HepG2 (cell line): ENCODE measurements around the gene MTA2. TPM values are rescaled to one million over a fixed set of nuclear protein-coding genes. Genes with fewer than 3 reads are reported as not detected.

Experiments used
- ATF7 ChIP-seq, 2 experiments: fragments of 450-650 bp in 1 of 2; sonication (generic) in 1 of 2; formaldehyde crosslinking in 1 of 2; IDR thresholded peaks; 2 replicates each; pipeline versions ENCODE4 v1.4.0 to v1.6.1; 2016 to 2020; ENCODE audit warnings: antibody characterized with exemption in 1 of 2, mild to moderate bottlenecking in 1 of 2, missing genetic modification reagents in 1 of 2
- BHLHE40 ChIP-seq: IDR thresholded peaks from 2 replicates; pipeline ENCODE4 v1.6.1; 2011; ENCODE audit warnings: low read length, improper control_type of control experiment
- BRD4 ChIP-seq: sonication (generic); formaldehyde crosslinking; IDR thresholded peaks from 2 replicates; pipeline ENCODE4 v1.4.0; 2020; ENCODE audit warnings: missing genetic modification reagents
- KDM6A ChIP-seq: IDR thresholded peaks from 2 replicates; pipeline ENCODE4 v1.6.1; 2016; ENCODE audit warnings: low read depth
- KLF13 ChIP-seq: sonication (generic); formaldehyde crosslinking; IDR thresholded peaks from 2 replicates; pipeline ENCODE4 v1.4.0; 2020; ENCODE audit warnings: mild to moderate bottlenecking, missing genetic modification reagents
- MBD4 ChIP-seq: IDR thresholded peaks from 2 replicates; pipeline ENCODE4 v1.6.1; 2012; ENCODE audit warnings: low read length, inconsistent platforms, borderline replicate concordance
- MXI1 ChIP-seq: IDR thresholded peaks from 3 replicates; pipeline ENCODE4 v1.6.1; 2012; ENCODE audit warnings: low read depth, low read length, inconsistent platforms, borderline replicate concordance
- POLR2AphosphoS5 ChIP-seq: IDR thresholded peaks from 2 replicates; pipeline ENCODE4 v1.6.1; 2012; ENCODE audit warnings: low read depth, low read length
- PRPF4 ChIP-seq: fragments of 200-400 bp; formaldehyde crosslinking; IDR thresholded peaks from 2 replicates; pipeline ENCODE4 v1.6.1; 2016; ENCODE audit warnings: low read length, low read depth; ENCODE audit not compliant: poor library complexity, severe bottlenecking
- RFX1 ChIP-seq: fragments of 450-650 bp; IDR thresholded peaks from 2 replicates; pipeline ENCODE4 v1.6.1; 2017
- SMARCC2 ChIP-seq: fragments of 450-650 bp; IDR thresholded peaks from 2 replicates; pipeline ENCODE4 v1.6.1; 2017; ENCODE audit warnings: antibody characterized with exemption, mild to moderate bottlenecking
- SOX6 ChIP-seq, 2 experiments: fragments of 450-650 bp in 1 of 2; sonication (generic) in 1 of 2; formaldehyde crosslinking in 1 of 2; IDR thresholded peaks; 2 replicates each; pipeline versions ENCODE4 v1.4.0 to v1.6.1; 2017 to 2020; ENCODE audit warnings: antibody characterized with exemption in 1 of 2, mild to moderate bottlenecking in 1 of 2, missing genetic modification reagents in 1 of 2
- TBP ChIP-seq: sonication (generic); formaldehyde crosslinking; IDR thresholded peaks from 2 replicates; pipeline ENCODE4 v1.5.0; 2020; ENCODE audit warnings: missing genetic modification reagents
- ZNF558 ChIP-seq: sonication (generic); formaldehyde crosslinking; IDR thresholded peaks from 2 replicates; pipeline ENCODE4 v1.9.0; 2022; ENCODE audit warnings: mild to moderate bottlenecking, missing genetic modification reagents, borderline replicate concordance
- ZNF569 ChIP-seq: sonication (generic); formaldehyde crosslinking; IDR thresholded peaks from 2 replicates; pipeline ENCODE4 v1.5.0; 2020; ENCODE audit warnings: mild to moderate bottlenecking, missing genetic modification reagents, moderate library complexity, borderline replicate concordance
- ZNF605 ChIP-seq: sonication (generic); formaldehyde crosslinking; IDR thresholded peaks from 2 replicates; pipeline ENCODE4 v1.8.0; 2022; ENCODE audit warnings: mild to moderate bottlenecking, missing genetic modification reagents
- ZNF782 ChIP-seq: sonication (generic); formaldehyde crosslinking; IDR thresholded peaks from 2 replicates; pipeline ENCODE4 v1.4.0; 2020; ENCODE audit warnings: missing genetic modification reagents, mild to moderate bottlenecking, borderline replicate concordance
- polyA plus RNA-seq, 8 experiments: library from polyadenylated mRNA; depleted of rRNA in 3 of 8; stranded (reverse) in 7 of 8; unstranded in 1 of 8; fragments of >200 nt; fragmentation: Illumina TruSeq in 4 of 8; extraction: Trizol in 4 of 8; gene quantifications; 2 replicates each; pipeline versions ENCODE4 v1.2.1 to v1.2.3, GENCODE V29; 2011 to 2016; ENCODE audit warnings: low read depth in 4 of 8, missing spikeins in 1 of 8, mixed read lengths in 1 of 8; ENCODE audit not compliant: insufficient read depth in 1 of 8
- total RNA-seq, 5 experiments: library from RNA; depleted of rRNA; stranded (reverse); fragments of >200 nt; fragmentation: Illumina TruSeq; extraction: Trizol; gene quantifications; 2 replicates each; pipeline ENCODE4 v1.2.3, GENCODE V29; 2016; ENCODE audit warnings: low read depth in 1 of 5
- TF ChIP-seq, protein P1 (sequence below): sonication (generic); formaldehyde crosslinking; IDR thresholded peaks from 2 replicates; pipeline ENCODE4 v1.4.0; 2020; ENCODE audit warnings: missing genetic modification reagents
- TF ChIP-seq, protein P2 (sequence below), 2 experiments: sonication (generic) in 1 of 2; formaldehyde crosslinking in 1 of 2; IDR thresholded peaks; 2 replicates each; pipeline versions ENCODE4 v1.4.0 to v1.6.1; 2018 to 2020; ENCODE audit warnings: missing genetic modification reagents in 2 of 2, borderline replicate concordance in 1 of 2, low read depth in 1 of 2, mild to moderate bottlenecking in 1 of 2, missing biosample characterization in 1 of 2
- TF ChIP-seq, protein P3 (sequence below): IDR thresholded peaks from 2 replicates; pipeline ENCODE4 v1.6.1; 2018; ENCODE audit warnings: missing genetic modification reagents
- TF ChIP-seq, protein P4 (sequence below): sonication (generic); formaldehyde crosslinking; IDR thresholded peaks from 2 replicates; pipeline ENCODE4 v1.5.1; 2020; ENCODE audit warnings: mild to moderate bottlenecking, moderate library complexity, missing genetic modification reagents
- TF ChIP-seq, protein P5 (sequence below): sonication (generic); formaldehyde crosslinking; IDR thresholded peaks from 2 replicates; pipeline ENCODE4 v1.5.0; 2020; ENCODE audit warnings: mild to moderate bottlenecking, missing genetic modification reagents

MTA2 gene
- total and polyA plus RNA-seq, 2 of the 13 experiments (the other 11 are each of a cell fraction or from before 2014, with no cell fraction given) = 14.0 to 70.0 TPM

DNA sequence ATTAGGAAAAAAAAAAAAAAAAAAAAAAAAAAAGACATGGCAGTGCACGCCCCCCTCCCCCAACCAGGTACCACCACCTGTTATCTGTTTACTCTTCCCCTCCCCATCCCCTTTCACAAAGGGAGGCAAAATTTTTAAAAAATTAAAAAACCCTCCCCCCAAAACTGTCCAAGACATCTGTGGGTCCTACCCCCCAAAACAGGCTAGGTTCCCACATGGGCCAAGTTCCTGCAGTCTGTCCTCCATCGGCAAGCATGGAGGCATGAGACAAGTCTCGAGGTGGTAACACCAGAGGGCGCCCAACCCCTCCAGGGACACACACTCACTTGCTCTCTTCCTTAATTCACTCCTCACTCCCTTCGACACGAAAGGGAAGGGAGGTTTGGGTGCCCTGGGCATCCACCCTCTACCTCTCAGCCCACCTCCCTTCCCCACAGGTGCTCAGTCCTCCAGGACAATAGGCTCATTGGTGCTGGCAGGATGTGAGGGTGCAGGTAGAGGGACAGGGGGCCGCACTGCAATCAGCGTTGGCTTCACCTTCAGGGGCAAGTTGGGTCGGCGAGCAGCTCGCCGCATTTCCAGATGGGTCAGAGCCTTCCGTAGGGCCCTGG, 8.1 kb downstream of the MTA2 start (continued):
- TF ChIP-seq, protein P1, sequence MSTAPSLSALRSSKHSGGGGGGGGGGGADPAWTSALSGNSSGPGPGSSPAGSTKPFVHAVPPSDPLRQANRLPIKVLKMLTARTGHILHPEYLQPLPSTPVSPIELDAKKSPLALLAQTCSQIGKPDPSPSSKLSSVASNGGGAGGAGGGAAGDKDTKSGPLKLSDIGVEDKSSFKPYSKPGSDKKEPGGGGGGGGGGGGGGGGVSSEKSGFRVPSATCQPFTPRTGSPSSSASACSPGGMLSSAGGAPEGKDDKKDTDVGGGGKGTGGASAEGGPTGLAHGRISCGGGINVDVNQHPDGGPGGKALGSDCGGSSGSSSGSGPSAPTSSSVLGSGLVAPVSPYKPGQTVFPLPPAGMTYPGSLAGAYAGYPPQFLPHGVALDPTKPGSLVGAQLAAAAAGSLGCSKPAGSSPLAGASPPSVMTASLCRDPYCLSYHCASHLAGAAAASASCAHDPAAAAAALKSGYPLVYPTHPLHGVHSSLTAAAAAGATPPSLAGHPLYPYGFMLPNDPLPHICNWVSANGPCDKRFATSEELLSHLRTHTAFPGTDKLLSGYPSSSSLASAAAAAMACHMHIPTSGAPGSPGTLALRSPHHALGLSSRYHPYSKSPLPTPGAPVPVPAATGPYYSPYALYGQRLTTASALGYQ (CRISPR knock-in tag) = no peak
- TF ChIP-seq ZNF782 (CRISPR knock-in tag) (no peak), SOX6 (IDR thresholded peaks at IDR 0.05) (no peak), SOX6 (CRISPR knock-in tag; IDR thresholded peaks at IDR 0.05) (no peak), SMARCC2 (no peak), TBP (no peak), KLF13 (CRISPR knock-in tag) (no peak), ZNF558 (no peak), MBD4 (no peak), ATF7 (IDR thresholded peaks at IDR 0.05) (no peak), ATF7 (CRISPR knock-in tag; IDR thresholded peaks at IDR 0.05) (no peak), PRPF4 (peak; percentile 43), KDM6A (no peak), POLR2AphosphoS5 (no peak), BHLHE40 (no peak), ZNF605 (CRISPR knock-in tag) (no peak), BRD4 (CRISPR knock-in tag) (no peak), MXI1 (0 out of 3 replicates have a peak, but pooled peaks have one; percentile 26), ZNF569 (CRISPR knock-in tag) (no peak), RFX1 (no peak)
- TF ChIP-seq, protein P2, sequence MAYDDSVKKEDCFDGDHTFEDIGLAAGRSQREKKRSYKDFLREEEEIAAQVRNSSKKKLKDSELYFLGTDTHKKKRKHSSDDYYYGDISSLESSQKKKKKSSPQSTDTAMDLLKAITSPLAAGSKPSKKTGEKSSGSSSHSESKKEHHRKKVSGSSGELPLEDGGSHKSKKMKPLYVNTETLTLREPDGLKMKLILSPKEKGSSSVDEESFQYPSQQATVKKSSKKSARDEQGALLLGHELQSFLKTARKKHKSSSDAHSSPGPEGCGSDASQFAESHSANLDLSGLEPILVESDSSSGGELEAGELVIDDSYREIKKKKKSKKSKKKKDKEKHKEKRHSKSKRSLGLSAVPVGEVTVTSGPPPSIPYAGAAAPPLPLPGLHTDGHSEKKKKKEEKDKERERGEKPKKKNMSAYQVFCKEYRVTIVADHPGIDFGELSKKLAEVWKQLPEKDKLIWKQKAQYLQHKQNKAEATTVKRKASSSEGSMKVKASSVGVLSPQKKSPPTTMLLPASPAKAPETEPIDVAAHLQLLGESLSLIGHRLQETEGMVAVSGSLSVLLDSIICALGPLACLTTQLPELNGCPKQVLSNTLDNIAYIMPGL (CRISPR knock-in tag; IDR thresholded peaks at IDR 0.05; ENCODE audit: borderline replicate concordance in 1 of 2, low read depth in 1 of 2) = peak in 1 of 2 experiments; percentile 41; a peak in 1 of 4 replicates
- TF ChIP-seq, protein P3, sequence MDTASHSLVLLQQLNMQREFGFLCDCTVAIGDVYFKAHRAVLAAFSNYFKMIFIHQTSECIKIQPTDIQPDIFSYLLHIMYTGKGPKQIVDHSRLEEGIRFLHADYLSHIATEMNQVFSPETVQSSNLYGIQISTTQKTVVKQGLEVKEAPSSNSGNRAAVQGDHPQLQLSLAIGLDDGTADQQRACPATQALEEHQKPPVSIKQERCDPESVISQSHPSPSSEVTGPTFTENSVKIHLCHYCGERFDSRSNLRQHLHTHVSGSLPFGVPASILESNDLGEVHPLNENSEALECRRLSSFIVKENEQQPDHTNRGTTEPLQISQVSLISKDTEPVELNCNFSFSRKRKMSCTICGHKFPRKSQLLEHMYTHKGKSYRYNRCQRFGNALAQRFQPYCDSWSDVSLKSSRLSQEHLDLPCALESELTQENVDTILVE (CRISPR knock-in tag) = no peak
- TF ChIP-seq, protein P4, sequence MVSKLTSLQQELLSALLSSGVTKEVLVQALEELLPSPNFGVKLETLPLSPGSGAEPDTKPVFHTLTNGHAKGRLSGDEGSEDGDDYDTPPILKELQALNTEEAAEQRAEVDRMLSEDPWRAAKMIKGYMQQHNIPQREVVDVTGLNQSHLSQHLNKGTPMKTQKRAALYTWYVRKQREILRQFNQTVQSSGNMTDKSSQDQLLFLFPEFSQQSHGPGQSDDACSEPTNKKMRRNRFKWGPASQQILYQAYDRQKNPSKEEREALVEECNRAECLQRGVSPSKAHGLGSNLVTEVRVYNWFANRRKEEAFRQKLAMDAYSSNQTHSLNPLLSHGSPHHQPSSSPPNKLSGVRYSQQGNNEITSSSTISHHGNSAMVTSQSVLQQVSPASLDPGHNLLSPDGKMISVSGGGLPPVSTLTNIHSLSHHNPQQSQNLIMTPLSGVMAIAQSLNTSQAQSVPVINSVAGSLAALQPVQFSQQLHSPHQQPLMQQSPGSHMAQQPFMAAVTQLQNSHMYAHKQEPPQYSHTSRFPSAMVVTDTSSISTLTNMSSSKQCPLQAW (CRISPR knock-in tag) = 0 out of 2 replicates have a peak, but pooled peaks have one; percentile 19
- TF ChIP-seq, protein P5, sequence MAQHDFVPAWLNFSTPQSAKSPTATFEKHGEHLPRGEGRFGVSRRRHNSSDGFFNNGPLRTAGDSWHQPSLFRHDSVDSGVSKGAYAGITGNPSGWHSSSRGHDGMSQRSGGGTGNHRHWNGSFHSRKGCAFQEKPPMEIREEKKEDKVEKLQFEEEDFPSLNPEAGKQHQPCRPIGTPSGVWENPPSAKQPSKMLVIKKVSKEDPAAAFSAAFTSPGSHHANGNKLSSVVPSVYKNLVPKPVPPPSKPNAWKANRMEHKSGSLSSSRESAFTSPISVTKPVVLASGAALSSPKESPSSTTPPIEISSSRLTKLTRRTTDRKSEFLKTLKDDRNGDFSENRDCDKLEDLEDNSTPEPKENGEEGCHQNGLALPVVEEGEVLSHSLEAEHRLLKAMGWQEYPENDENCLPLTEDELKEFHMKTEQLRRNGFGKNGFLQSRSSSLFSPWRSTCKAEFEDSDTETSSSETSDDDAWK = no peak
